Parathyroid adenoma (tissue), 2 donors: ENCODE data around the gene ISL2.

Source experiments
- H2AFZ ChIP-seq: fragments of 300-600 bp; sonication (generic); one replicate; pipeline ENCODE4 v1.7.0; 2017; ENCODE audit warnings: antibody characterized with exemption, mild to moderate bottlenecking
- H3K27ac ChIP-seq: fragments of 300-600 bp; sonication (generic); one replicate; pipeline ENCODE4 v1.7.0; 2017
- H3K27me3 ChIP-seq: fragments of 300-600 bp; sonication (generic); one replicate; pipeline ENCODE4 v1.7.0; 2017; ENCODE audit warnings: low read length; ENCODE audit not compliant: control insufficient read depth, insufficient read depth
- H3K36me3 ChIP-seq: fragments of 300-600 bp; sonication (generic); one replicate; pipeline ENCODE4 v1.7.0; 2017; ENCODE audit warnings: low read length; ENCODE audit not compliant: control insufficient read depth, insufficient read depth
- H3K4me1 ChIP-seq: fragments of 300-600 bp; sonication (generic); one replicate; pipeline ENCODE4 v1.7.0; 2017; ENCODE audit warnings: control low read depth
- H3K4me2 ChIP-seq: fragments of 300-600 bp; sonication (generic); one replicate; pipeline ENCODE4 v1.7.0; 2017; ENCODE audit warnings: low read length
- H3K4me3 ChIP-seq: fragments of 300-600 bp; sonication (generic); one replicate; pipeline ENCODE4 v1.7.0; 2017; ENCODE audit warnings: low read depth, low read length
- H3K79me2 ChIP-seq: fragments of 300-600 bp; sonication (generic); one replicate; pipeline ENCODE4 v1.7.0; 2017; ENCODE audit warnings: control low read depth
- H3K9ac ChIP-seq: fragments of 300-600 bp; sonication (generic); one replicate; pipeline ENCODE4 v1.7.0; 2017; ENCODE audit warnings: mild to moderate bottlenecking
- H3K9me3 ChIP-seq: fragments of 300-600 bp; sonication (generic); one replicate; pipeline ENCODE4 v1.7.0; 2017; ENCODE audit warnings: low read length; ENCODE audit not compliant: control insufficient read depth
- CTCF ChIP-seq: fragments of 300-600 bp; sonication (generic); IDR thresholded peaks from one replicate; pipeline ENCODE4 v1.7.0; 2017; ENCODE audit warnings: antibody characterized with exemption, mild to moderate bottlenecking
- donor health status: primary hyperparathyroidism.

Gene ISL2

GRCh38 chr15:76338486-76339304 lies 2.1 kb downstream of the ISL2 start:
- peaks cover 13% of the 10 kb centered on the region for H3K27me3 ChIP-seq
- H3K36me3 ChIP-seq: no peaks in the 10 kb centered on the region
- H2AFZ ChIP-seq: no peak overlapping the region
- no peak overlapping the region for H3K4me2 ChIP-seq
- H3K4me3 ChIP-seq: no peak overlapping the region
- H3K4me1 ChIP-seq: no peaks in the 10 kb centered on the region
- H3K9me3 ChIP-seq: no peaks in the 10 kb centered on the region
- H3K9ac ChIP-seq: no peak overlapping the region
- no peak overlapping the region for H3K27ac ChIP-seq
- no peaks in the 10 kb centered on the region for H3K79me2 ChIP-seq
- no peak for TF ChIP-seq CTCF

GRCh38 chr15:76339305-76340197 lies 3.0 kb downstream of the ISL2 start:
- Histone ChIP-seq H3K79me2 (no peaks in the 10 kb centered on the region), H3K9me3 (no peaks in the 10 kb centered on the region), H3K9ac (no peak overlapping the region), H3K27ac (no peak overlapping the region), H3K4me2 (peak overlapping the region; percentile 63), H3K4me1 (no peaks in the 10 kb centered on the region), H3K36me3 (no peaks in the 10 kb centered on the region), H2AFZ (no peak overlapping the region), H3K27me3 (peaks cover 18% of the 10 kb centered on the region), H3K4me3 (peak overlapping the region; percentile 22)
- no peak for TF ChIP-seq CTCF

- peak overlapping the region; percentile 63 for H3K4me2 ChIP-seq
- peaks cover 18% of the 10 kb centered on the region for H3K27me3 ChIP-seq
- no peaks in the 10 kb centered on the region for H3K4me1 ChIP-seq
- peak overlapping the region; percentile 22 for H3K4me3 ChIP-seq
- H3K9ac ChIP-seq: no peak overlapping the region
- TF ChIP-seq CTCF: no peak
- no peaks in the 10 kb centered on the region for H3K79me2 ChIP-seq
- no peak overlapping the region for H2AFZ ChIP-seq
- H3K36me3 ChIP-seq: no peaks in the 10 kb centered on the region
- H3K9me3 ChIP-seq: no peaks in the 10 kb centered on the region
- H3K27ac ChIP-seq: no peak overlapping the region
These were observed 3.7 kb downstream of the ISL2 start for GRCh38 chr15:76340198-76340802.

- H2AFZ ChIP-seq: no peak overlapping the region
- H3K79me2 ChIP-seq: no peaks in the 10 kb centered on the region
- H3K4me1 ChIP-seq: no peaks in the 10 kb centered on the region
- peaks cover 18% of the 10 kb centered on the region for H3K27me3 ChIP-seq
- no peaks in the 10 kb centered on the region for H3K9me3 ChIP-seq
- H3K9ac ChIP-seq: no peak overlapping the region
- H3K4me3 ChIP-seq: no peak overlapping the region
- H3K4me2 ChIP-seq: no peak overlapping the region
- no peak for TF ChIP-seq CTCF
- no peak overlapping the region for H3K27ac ChIP-seq
- H3K36me3 ChIP-seq: no peaks in the 10 kb centered on the region
These were observed 4.3 kb downstream of the ISL2 start for GRCh38 chr15:76340803-76341365.
